Measurements from ENCODE around the gene ART5.

Gene ART5, protein sequence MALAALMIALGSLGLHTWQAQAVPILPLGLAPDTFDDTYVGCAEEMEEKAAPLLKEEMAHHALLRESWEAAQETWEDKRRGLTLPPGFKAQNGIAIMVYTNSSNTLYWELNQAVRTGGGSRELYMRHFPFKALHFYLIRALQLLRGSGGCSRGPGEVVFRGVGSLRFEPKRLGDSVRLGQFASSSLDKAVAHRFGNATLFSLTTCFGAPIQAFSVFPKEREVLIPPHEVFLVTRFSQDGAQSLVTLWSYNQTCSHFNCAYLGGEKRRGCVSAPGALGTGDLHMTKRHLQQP

DNA sequence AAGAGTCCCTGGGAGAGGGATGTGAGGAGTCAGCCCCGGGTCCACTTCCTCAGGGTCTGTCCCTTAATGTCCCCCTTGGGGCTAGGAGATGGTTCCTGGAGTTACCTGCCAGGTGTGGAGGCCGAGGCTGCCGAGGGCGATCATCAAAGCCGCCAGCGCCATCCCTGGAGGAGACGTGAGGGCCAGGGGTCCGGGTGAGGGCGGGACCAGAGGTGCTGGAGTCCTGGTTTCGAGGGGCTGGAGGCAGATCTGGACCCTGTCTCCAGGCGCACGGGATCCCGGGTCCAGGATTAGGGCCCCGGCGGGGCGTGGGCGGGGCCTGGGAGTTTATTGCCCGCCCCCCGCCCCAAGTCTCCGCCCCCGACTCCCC is at the start of gene ART5:
TSS of gene ART5 (minus strand) at position 292 of the 370 bp plus-strand sequence. CDS start at position 162, 130 bp downstream.
- no peak for DNase-seq

DNA sequence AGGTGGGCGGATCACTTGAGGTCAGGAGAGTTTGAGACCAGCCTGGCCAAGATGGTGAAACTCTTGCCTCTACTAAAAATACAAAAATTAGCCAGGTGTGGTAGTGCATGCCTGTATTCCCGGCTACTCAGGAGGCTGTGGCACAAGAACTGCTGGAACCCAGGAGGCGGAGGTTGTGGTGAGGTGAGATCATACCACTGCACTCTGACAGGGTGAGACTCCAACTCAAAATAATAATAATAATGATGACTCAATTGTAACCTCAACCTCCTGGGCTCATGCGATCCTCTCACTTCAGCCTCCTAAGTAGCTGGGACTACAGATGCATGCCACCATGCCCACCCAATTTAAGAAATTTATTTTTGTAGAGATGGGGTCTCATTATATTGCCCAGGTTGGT is 45.0 kb upstream of the ART5 start:
- no peak for DNase-seq

DNA sequence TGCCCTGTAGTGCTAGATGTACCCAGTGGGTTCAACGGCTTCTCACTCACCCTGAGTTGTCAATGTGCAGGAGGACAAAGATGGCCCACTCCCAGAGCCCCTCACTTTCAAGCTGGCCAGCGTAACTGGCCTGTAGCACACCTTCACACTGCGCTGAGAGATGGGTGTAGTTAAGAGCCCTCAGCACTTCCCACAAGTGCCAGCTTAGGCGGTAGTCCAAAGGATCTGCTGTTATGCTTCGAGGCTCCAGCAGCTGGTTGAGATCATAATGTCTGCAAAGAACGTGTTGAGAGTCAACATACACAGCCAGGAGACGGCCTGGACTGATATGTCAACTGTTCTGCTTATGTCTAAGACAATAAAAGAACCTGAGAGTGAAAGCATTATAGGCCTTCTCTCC is 44.1 kb upstream of the ART5 start:
- DNase-seq: no peak

DNA sequence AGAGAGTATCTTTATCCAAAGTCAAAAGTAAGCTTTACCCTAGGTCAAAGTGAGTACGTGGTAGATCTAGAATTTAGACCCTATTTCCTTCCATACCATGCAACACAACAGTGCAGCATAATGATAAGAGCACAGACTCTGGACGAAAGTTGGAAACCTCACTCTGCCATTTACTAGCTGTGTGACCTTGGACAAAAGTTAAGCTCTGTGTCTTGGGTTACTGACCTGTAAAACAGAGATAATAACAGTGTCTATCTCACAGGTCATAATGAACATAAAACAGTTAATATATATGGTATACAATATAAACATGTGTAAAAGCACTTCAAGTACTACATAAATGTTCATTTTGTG is 43.0 kb upstream of the ART5 start:
- no peak for DNase-seq

DNA sequence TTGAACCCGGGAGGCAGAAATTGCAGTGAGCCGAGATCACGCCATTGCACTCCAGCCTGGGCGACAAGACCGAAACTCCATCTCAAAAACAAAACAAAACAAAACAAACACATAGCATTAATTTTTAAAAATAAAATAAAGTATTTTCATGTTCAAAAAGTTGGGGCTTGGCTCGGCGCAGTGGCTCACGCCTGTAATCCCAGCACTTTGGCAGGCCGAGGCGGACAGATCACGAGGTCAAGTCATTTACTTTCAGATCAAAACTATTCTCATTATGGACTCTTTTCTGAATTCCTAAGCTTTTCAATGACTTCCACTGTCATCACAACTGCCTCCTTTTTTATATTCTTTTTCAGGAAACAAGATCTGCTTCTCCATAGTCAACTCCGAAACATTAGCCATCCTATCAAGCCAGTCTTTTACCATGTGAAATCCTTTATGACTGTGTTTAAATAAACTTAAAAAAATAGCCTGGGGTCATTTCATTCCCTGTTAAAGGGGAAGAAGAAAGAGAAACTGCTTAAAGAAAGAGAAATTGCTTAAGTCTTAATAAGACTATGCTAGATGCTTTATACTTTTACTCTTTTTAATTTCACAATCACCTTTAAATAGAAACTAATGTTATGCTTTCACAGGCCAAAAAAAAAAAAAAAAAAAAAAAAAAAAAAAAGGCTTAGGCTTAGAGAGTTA is 42.5 kb upstream of the ART5 start:
- no peak for DNase-seq

DNA sequence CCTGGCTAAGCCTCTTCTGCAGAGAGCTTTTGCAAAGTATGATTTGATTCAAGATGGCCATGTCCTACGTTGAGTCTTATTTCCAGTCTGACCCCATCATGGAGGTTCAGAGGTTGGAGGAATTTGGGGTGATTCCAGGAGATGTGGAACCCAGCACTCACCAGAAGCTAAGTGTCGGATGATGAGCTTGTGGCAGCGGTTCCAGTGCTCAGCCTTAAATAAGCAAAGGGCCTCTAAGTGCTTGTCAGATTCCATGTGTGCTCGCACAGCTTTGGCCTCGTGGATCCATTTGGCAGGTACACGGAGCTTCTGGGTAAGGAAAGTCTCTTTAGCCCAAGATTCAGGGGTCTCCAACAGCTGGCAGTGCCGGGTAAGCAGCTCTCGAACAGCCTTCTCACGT is 41.2 kb upstream of the ART5 start:
- DNase-seq: no peak

DNA sequence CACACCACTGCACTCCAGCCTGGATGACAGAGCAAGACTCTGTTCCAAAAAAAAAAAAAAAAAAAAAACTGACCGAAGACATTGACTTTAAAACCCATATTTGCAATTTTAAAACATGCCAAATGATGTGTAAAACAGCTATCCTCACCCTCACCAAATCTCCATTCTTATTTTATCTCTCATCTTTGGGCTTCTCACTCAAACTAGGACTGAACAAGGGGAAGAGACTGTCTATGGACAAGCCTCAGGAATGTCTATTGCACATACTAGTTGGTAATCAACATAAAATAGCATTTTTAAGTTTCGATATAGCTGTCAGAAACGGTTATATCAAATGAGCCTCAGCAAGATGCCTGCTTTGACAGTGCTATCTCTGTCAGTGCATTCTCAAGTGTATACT is 37.3 kb upstream of the ART5 start:
- DNase-seq: no peak

DNA sequence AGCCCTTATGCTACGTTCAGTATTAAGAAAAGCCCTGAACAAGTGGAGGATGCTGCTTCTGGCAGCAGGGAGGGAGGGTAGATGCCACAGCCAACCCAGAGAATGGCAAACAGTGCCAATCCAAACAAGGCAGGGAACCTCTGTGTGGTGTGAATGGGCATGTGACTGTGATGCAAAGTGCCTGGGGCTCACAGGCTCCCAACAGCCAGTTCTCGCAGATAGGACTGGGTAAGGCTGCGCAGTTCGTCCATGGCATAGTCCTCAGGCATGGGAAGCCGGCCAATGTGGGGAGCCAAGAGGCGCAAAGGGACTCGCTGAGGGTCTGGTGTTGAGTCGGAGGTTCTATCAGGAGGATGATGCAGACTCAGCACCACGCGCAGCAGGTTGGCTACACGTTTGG is 34.2 kb upstream of the ART5 start:
- no peak for DNase-seq

DNA sequence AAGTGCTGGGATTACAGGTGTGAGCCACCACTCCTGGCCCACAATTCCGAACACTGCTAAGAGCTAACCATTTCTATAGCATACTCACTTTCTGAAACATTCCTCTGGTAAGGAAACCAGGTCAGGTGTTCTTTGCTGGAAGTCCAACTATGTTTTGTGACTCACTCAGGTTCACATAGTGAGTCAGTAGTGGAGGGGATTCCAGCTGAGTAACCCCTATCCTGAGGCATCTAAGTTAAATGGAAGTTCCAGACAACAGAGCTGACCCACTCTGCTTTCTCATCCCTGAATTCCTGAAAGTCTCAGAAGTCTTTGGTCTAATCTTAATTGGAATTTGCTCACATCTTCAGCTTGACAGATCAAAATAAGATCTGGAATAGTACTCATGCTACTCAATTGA is 32.4 kb upstream of the ART5 start:
- DNase-seq: no peak

DNA sequence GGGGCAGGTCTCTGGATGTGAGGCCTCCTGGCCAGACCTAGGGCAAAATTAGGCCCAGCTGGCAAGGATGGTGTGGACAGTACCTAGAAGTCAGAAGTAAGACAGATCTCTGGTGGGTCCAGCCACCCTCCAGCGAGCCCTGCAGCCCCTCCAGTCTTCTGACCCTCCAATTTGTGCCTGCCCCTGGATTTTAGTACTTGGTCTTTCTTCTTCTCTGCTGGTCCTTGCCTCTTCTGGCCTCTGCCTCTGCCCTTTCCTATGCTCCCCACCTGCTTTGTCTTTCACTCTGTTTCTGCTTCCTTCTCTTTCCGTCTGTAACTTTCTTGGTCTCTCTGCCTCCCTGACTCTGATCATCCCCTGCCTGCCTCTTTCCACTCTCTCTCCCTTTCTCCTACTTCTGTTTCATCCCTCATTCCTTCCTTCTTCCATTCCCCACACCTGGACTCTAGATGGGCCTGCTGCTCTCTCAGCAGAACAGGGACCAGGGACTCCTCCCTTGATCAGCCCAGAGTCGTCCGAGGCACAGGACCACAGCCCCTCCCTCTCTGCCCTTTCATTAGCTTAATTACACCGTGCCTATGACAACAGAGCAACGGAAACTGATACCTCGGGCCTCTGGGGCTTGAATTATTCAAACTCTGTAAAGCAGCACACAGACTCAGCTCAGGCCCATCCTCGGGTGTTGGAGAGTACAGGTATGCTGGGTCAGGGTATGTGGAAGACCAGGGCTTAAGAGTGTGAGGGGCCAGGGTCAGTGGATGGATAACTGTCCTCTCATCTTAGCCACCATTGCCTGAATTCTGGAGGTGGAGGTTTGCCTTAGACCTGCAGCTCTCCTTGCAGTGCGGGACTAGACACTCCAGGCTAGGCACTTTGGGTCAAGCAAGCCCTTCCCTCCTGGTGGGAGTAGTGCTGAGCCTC is 29.8 kb upstream of the ART5 start, which contains the start of gene CHRNA10:
TSS of gene CHRNA10 (minus strand) at position 51 of the 921 bp plus-strand sequence. CDS start 72 bp downstream, outside the sequence.
- no peak for DNase-seq

DNA sequence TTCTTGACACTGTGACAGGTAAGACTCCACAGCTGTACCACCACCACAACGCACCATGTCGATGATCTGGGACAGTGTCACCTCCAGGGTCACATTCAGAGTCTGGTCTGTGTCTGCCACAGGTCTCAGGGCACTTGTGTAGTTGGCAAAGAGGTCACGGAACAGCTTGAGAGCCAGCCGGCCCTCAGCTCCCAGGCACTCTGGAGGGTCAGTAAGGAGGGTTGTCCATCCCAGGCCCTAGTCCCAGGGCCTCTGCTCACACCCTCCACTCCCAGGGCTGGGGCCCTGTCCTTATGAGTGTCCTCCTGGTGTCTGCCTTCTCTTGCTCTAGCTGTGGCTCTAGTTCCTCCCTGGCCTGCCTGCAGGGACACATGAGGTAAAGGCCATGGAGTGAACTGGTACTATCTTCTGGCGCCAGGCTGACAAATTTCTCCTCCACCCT is 28.0 kb upstream of the ART5 start:
- DNase-seq: no peak

DNA sequence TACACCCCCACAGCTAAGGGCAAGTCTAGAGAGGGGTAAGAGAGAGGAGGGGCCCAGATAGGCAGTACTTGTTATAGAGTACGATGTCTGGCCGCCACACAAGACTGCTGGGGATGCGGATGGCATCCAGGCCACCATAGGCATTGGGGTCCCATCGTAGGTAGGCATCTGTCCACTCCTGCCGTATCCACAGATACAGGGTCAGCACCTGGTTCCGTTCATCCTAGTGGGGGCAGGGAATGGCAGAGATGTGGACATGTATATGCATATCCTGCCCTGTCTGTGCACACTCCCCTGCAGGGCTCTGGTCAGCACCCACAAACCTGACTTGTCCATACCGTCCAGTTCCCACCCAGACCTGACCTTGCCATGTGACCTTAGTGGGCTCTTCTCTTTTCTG is 27.3 kb upstream of the ART5 start:
- no peak for DNase-seq

DNA sequence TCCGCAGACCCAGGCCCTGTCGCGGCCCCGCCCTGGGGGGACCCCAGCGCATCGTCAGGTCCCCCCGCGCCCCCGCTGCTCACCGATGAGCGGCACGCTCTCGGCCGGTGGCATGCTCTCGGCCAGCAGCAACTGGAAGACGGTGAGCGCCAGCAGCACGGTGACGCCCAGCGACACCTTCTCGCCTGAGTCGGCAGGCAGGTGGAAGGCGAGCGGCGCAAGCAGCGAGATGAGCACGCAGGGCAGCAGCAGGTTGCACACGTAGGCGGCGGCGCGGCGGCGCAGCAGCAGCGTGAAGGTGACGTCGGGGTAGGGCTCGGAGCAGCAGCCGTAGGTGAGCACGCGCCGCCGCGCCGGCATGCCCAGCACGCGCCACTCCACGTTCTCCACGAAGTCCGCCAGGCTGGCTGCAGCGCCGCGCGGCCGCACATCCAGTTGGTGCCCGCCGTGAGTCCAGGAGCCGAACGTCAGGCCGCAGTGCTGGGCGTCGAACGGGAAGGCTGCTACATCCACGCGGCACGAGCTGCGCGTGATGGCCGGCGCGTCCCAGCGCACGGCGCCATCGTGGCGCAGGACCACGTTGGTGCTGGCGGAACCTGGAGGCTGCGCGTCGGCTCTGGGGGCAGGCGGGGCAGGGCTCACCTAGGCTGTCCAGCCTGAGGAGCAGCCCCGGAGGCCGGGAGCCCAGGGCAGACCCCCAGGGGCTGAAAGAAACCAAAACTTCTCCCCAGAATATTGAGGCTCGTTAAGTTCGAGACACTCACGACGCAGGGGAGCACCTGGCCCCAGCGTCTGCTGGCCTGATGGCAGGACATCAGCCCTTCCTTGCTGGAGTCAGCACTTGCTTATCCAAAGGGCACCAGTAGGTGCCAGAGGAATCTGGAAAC is 25.6 kb upstream of the ART5 start:
- DNase-seq: no peak

DNA sequence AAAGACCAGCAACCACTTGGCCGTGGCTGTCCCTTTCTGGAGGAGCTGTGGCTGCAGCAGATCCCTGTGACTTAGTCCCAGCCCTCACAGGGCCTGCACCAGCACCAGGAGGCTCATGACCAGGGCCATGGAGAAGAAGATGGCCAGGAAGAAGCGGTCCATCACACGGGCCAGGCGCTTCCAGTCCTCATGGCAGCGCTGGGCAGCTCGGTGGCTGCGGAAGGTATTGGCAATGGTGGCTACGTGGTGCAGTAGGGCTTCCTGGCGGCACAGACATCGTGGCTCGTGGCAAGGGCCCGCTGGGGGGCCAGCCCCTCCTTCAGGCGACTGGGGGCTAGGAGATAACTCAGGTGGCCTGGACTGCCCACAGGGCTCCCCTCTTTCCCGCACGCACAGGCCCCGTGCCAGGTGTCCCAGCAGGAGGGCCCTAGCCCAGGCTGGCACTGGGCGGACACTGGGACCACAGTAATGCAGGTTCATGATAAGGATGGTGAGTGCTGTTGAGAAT is 24.3 kb upstream of the ART5 start:
- DNase-seq: no peak

DNA sequence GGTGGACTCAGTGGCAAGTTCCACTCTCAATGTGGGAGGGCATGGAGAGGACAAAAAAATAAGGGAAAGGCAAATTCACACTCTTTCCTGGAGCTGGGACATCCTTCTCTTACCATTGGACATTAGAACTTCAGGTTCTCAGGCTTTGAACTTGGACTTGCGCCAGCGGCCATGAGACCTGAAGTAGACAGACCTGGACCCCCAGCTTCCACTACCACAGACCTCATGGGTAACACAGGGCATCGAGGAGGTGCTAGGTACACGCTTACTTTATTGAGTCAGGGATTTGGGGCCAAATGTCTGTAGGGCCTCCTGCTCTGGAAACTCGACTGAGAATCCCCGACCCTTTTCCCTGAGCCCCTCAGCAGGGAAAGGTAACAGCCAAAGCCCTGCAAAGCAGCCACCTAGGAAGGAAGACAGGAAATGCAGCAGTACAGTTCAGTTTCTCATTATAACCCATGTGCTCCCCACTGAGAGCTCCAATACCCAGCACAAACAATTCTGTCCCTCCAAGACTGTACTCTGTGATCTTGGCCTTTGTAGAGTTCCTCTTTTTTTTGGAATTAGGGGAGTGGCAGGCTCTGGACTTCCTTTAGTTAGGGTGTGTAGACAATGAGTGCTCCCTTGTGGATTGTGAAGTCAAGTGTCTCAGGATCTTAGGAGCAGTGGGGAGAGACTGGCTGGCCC is 23.7 kb upstream of the ART5 start:
- no peak for DNase-seq

DNA sequence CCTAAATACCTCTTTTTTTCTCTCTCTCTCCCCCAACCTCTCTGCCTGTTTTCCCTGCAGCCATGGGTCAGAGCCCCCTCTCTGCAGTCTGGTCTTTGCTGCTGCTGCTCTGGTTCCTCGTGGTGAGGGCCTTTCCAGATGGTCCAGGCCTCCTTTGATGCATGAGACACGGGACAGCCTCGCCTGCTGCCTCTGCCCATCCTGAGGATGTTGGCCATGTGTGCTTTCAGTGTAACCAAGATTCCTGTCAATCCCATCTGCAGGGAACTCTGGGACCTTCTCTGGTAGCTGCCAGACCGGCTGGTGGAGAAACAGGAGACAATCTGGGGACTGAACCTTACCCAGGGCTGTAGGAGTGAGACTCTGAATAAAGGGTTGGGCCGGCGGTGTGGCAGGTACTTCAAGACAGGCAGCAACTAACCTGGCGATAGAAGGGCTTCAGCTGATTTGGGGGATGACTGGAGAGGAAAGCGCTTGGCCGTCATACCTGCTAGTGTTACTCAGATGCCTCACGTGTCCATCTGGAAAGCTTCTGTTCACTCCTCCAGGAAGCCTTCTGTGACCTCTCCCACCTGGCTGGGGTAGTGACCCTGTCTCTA is 22.3 kb upstream of the ART5 start:
- no peak for DNase-seq

DNA sequence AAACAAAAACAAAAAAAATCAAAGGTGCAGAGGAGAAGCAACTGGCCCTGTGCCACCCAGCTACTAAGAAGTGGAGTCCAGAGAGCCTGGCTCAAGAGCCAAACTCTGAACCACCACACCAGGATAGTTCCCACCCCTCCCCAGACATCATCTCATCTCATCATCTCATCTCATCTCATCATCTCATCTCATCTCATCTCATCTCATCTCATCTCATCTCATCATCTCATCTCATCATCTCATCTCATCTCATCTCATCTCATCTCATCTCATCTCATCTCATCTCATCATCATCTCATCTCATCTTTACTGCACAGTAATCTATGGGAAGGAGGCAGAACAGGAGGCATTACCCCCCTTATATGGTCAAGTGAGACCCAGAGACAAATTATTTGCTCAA is 21.1 kb upstream of the ART5 start:
- DNase-seq: no peak

DNA sequence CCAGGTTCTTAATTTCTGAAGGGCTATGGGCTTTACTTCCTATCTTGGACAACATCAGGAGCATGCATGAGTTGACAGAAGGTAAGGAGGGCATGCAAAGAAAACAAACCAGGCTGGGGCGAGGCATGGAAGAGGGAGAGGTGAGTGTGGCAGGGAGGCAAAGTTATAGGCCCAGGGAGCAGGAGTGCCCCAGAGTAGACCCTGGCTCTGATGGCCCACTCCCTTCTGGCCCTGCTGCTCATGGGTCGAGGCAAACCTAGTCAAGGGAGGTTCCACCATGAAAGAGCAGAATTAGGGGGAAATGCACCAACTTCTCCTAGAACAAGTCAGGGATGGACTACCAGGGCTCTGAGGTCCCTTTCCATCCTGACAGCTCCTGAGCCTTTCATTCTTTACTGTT is 19.2 kb upstream of the ART5 start:
- DNase-seq: no peak

DNA sequence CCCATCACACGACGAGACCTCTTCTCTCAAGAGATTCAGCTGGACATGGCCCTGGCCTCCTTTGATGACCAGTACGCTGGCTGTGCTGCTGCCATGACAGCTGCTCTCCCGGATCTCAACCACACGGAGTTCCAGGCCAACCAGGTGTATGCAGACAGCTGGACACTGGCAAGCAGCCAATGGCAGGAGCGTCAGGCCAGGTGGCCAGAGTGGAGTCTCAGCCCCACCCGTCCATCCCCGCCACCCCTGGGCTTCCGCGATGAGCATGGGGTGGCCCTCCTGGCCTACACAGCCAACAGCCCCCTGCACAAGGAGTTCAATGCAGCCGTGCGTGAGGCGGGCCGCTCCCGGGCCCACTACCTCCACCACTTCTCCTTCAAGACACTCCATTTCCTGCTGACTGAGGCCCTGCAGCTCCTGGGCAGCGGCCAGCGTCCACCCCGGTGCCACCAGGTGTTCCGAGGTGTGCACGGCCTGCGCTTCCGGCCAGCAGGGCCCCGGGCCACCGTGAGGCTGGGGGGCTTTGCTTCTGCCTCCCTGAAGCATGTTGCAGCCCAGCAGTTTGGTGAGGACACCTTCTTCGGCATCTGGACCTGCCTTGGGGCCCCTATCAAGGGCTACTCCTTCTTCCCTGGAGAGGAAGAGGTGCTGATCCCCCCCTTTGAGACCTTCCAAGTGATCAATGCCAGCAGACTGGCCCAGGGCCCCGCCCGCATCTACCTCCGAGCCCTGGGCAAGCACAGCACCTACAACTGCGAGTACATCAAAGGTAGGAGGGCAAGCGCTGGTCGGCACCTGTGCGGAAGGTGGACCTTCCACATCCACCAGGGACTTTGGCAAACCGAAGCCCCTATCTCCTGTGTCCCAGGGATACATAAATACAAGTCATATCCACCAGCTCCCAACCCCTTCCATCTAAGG is 18.1 kb upstream of the ART5 start:
- no peak for DNase-seq

DNA sequence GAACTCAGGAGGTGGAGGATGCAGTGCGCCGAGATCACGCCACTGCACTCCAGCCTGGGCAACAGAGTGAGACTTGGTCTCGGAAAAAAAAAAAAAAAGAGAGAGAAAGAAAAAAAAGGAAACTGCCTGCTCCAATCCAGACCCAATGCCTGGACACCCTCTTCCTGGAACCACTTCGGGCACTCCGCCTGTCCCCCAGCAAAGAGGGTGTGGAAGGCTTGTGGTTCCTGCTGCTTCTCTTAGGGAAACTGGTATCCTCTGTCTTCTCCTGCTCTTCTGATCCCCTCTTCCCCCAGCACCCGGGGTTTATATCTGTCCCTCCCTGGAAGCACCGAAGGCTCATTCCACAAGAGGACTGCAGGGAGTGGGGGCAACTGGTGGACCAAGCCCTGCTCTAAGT is 16.5 kb upstream of the ART5 start:
- DNase-seq: no peak

Measured in activated T-cell treated with anti-CD3 and anti-CD28 coated beads for 4 hours (primary cell).